Measurements from ENCODE around the gene STEAP1B. TPM values are rescaled to one million over a fixed set of nuclear protein-coding genes. Genes with fewer than 3 reads are reported as not detected.

Gene STEAP1B
- polyA plus RNA-seq, 1 experiment: 18.8 TPM

- Histone ChIP-seq H3K4me3 (ENCODE audit: low read depth, low read length) (no peak overlapping the region), H3K9me3 (ENCODE audit: control insufficient read depth, insufficient read depth, low read length) (no peaks in the 10 kb centered on the region), H3K27ac (ENCODE audit: low read depth, low read length) (no peak overlapping the region), H3K27me3 (ENCODE audit: control insufficient read depth, insufficient read depth, low read length) (no peaks in the 10 kb centered on the region)
- DNase-seq (ENCODE audit: low read depth, low spot score): no peak
- POLR2A ChIA-PET: no interaction called here
- TF ChIP-seq, protein P1, sequence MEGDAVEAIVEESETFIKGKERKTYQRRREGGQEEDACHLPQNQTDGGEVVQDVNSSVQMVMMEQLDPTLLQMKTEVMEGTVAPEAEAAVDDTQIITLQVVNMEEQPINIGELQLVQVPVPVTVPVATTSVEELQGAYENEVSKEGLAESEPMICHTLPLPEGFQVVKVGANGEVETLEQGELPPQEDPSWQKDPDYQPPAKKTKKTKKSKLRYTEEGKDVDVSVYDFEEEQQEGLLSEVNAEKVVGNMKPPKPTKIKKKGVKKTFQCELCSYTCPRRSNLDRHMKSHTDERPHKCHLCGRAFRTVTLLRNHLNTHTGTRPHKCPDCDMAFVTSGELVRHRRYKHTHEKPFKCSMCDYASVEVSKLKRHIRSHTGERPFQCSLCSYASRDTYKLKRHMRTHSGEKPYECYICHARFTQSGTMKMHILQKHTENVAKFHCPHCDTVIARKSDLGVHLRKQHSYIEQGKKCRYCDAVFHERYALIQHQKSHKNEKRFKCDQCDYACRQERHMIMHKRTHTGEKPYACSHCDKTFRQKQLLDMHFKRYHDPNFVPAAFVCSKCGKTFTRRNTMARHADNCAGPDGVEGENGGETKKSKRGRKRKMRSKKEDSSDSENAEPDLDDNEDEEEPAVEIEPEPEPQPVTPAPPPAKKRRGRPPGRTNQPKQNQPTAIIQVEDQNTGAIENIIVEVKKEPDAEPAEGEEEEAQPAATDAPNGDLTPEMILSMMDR (IDR thresholded peaks at IDR 0.05; ENCODE audit: low read depth, low read length): no peak
- CTCF ChIA-PET: no interaction called here
These were observed 74.6 kb downstream of the STEAP1B start for GRCh38 chr7:22425361-22425760.

- H3K9me3 ChIP-seq (ENCODE audit: control insufficient read depth, insufficient read depth, low read length): no peaks in the 10 kb centered on the region
- no peak overlapping the region for H3K4me3 ChIP-seq (ENCODE audit: low read depth, low read length)
- ChIA-PET CTCF (interaction anchor here (0.5 kb wide), 1 partner anchor 253 kb away, joined by 4 read pairs; no protein-coding TSS in a partner anchor), POLR2A (no interaction called here)
- no peaks in the 10 kb centered on the region for H3K27me3 ChIP-seq (ENCODE audit: control insufficient read depth, insufficient read depth, low read length)
- H3K27ac ChIP-seq (ENCODE audit: low read depth, low read length): no peak overlapping the region
- TF ChIP-seq, protein P1 (IDR thresholded peaks at IDR 0.05; ENCODE audit: low read depth, low read length): no peak
- no peak for DNase-seq (ENCODE audit: low read depth, low spot score)
These were observed 77.0 kb downstream of the STEAP1B start for GRCh38 chr7:22422831-22423615.

GRCh38 chr7:22420973-22421635 is 78.9 kb downstream of the STEAP1B start:
- DNase-seq (ENCODE audit: low read depth, low spot score): no peak
- Histone ChIP-seq H3K27ac (ENCODE audit: low read depth, low read length) (no peak overlapping the region), H3K27me3 (ENCODE audit: control insufficient read depth, insufficient read depth, low read length) (no peaks in the 10 kb centered on the region), H3K4me3 (ENCODE audit: low read depth, low read length) (no peak overlapping the region), H3K9me3 (ENCODE audit: control insufficient read depth, insufficient read depth, low read length) (no peaks in the 10 kb centered on the region)
- TF ChIP-seq, protein P1 (IDR thresholded peaks at IDR 0.05; ENCODE audit: low read depth, low read length): no peak
- ChIA-PET CTCF (interaction anchor here (0.7 kb wide), 1 partner anchor 318 kb away, joined by 3 read pairs; no protein-coding TSS in a partner anchor), POLR2A (no interaction called here)

GRCh38 chr7:22420008-22420407 is 80.0 kb downstream of the STEAP1B start:
- POLR2A ChIA-PET: no interaction called here
- CTCF ChIA-PET: interaction anchor here (0.8 kb wide), 1 partner anchor 11 kb away, joined by 3 read pairs; no protein-coding TSS in a partner anchor
- no peak for DNase-seq (ENCODE audit: low read depth, low spot score)
- Histone ChIP-seq H3K4me3 (ENCODE audit: low read depth, low read length) (no peak overlapping the region), H3K9me3 (ENCODE audit: control insufficient read depth, insufficient read depth, low read length) (no peaks in the 10 kb centered on the region), H3K27ac (ENCODE audit: low read depth, low read length) (no peak overlapping the region), H3K27me3 (ENCODE audit: control insufficient read depth, insufficient read depth, low read length) (no peaks in the 10 kb centered on the region)
- TF ChIP-seq, protein P1 (IDR thresholded peaks at IDR 0.05; ENCODE audit: low read depth, low read length): no peak

GRCh38 chr7:22419488-22419887 is 80.5 kb downstream of the STEAP1B start:
- Histone ChIP-seq H3K9me3 (ENCODE audit: control insufficient read depth, insufficient read depth, low read length) (no peaks in the 10 kb centered on the region), H3K4me3 (ENCODE audit: low read depth, low read length) (no peak overlapping the region), H3K27me3 (ENCODE audit: control insufficient read depth, insufficient read depth, low read length) (no peaks in the 10 kb centered on the region), H3K27ac (ENCODE audit: low read depth, low read length) (no peak overlapping the region)
- TF ChIP-seq, protein P1 (IDR thresholded peaks at IDR 0.05; ENCODE audit: low read depth, low read length): no peak
- CTCF ChIA-PET: no interaction called here
- DNase-seq (ENCODE audit: low read depth, low spot score): no peak
- POLR2A ChIA-PET: no interaction called here

Data from AG04450 (cell line).